ENCODE measurements around the gene SLAIN2.
"Not testable (repeated sequence)": the region's sequence is repeated elsewhere in the genome, so short reads cannot be mapped to it uniquely, and the experiment has no call there.

SLAIN2 gene

DNA sequence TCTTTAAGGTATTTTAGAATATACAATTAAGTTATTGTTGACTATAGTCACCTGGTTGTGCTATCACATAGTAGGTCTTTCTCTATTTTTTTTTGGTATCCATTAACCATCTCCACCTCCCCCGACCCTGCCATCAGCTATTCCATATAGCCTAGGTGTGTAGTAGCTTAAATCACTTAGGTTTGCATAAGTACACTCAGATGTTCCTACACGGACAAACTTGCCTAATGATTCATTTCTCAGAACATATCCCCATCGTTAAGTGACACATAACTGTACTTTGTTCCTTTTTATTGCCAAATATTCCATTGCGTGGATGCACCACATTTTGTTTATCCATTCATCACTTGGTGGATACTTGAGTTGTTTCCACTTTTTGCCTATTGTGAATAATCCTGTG lies 67.9 kb downstream of the SLAIN2 start:
- H3K27me3 ChIP-seq (ENCODE audit: control insufficient read depth, insufficient read depth, low read length): no peaks in the 10 kb centered on the region

DNA sequence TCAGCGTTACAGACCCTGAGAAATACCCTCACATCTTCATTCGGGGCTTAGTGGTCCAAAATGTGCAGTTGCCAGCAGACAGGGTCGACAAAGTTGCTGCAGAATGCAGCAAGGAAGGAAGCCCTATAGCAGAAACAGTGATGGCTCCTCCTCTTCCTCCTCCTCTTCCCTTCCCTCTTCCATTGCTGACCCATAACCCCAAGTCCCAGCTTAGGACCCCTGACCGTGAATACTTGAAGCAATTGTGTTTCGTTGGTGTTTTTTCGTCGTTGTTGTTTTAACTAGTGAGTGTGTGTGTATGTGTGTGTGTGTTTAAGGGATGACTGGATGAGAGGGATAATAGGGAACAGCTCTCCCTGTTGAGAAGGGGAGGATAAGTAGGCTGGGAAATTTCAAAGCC lies 69.5 kb downstream of the SLAIN2 start:
- H3K9me3 ChIP-seq (replicated peaks; ENCODE audit: low read length): no peaks in the 10 kb centered on the region
- H3K4me1 ChIP-seq (ENCODE audit: control insufficient read depth, insufficient read depth, low read length): no peaks in the 10 kb centered on the region
- no peaks in the 10 kb centered on the region for H3K27me3 ChIP-seq (ENCODE audit: control insufficient read depth, insufficient read depth, low read length)
- H3K4me2 ChIP-seq (ENCODE audit: low read length): no peak overlapping the region
- no peak overlapping the region for H3K4me3 ChIP-seq (ENCODE audit: low read length)
- peaks cover 3% of the 10 kb centered on the region for H3K36me3 ChIP-seq (ENCODE audit: insufficient read depth, low read length)
- H3K9ac ChIP-seq (ENCODE audit: low read depth, low read length): no peak overlapping the region

More for the DNA sequence above, 67.9 kb downstream of the SLAIN2 start:
- Histone ChIP-seq H3K9ac (ENCODE audit: low read depth, low read length) (no peak overlapping the region), H3K4me3 (ENCODE audit: low read length) (no peak overlapping the region), H3K4me2 (ENCODE audit: low read length) (no peak overlapping the region), H3K4me1 (ENCODE audit: control insufficient read depth, insufficient read depth, low read length) (no peaks in the 10 kb centered on the region), H3K9me3 (replicated peaks; ENCODE audit: low read length) (no peaks in the 10 kb centered on the region), H3K36me3 (ENCODE audit: insufficient read depth, low read length) (peaks cover 3% of the 10 kb centered on the region)

DNA sequence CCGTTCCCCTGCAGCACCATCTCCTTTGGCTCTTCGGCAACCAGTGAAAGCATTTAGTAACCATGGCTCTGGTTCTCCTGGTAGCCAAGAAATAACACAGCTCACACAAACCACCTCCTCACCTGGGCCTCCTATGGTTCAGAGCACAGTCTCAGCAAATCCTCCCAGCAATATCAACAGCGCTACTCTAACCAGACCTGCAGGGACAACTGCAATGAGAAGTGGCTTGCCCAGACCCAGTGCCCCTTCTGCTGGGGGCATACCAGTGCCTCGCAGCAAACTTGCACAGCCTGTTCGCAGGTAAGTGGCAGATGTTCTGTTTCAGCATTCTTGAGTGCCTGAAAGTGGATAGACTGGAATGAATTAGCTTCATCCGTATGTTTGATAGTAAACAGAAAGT lies 78.8 kb downstream of the SLAIN2 start:
- Histone ChIP-seq H3K4me2 (ENCODE audit: low read length) (no peak overlapping the region), H3K36me3 (ENCODE audit: insufficient read depth, low read length) (peaks cover 27% of the 10 kb centered on the region), H3K9me3 (replicated peaks; ENCODE audit: low read length) (no peaks in the 10 kb centered on the region), H3K9ac (ENCODE audit: low read depth, low read length) (no peak overlapping the region), H3K4me3 (ENCODE audit: low read length) (no peak overlapping the region), H3K27me3 (ENCODE audit: control insufficient read depth, insufficient read depth, low read length) (no peaks in the 10 kb centered on the region), H3K4me1 (ENCODE audit: control insufficient read depth, insufficient read depth, low read length) (no peaks in the 10 kb centered on the region)

DNA sequence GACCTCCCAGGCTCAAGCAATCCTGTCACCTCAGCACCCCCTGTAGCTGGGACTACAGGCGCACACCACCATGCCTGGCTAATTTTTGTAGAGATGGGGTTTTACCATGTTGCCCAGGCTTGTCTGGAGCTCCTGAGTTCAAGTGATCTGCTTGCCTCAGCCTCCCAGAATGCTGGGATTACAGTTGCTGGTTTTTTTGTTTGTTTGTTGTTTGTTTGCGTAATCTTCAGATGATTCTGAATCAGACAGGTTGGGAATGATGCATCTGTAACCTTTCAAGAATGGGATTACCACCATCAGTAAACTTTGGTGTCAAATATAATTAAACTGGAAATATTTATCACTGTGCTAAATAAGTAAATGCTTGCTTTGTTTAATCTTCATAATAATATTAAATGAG lies 79.8 kb downstream of the SLAIN2 start:
- no peak overlapping the region for H3K9ac ChIP-seq (ENCODE audit: low read depth, low read length)
- no peak overlapping the region for H3K4me2 ChIP-seq (ENCODE audit: low read length)
- H3K9me3 ChIP-seq (replicated peaks; ENCODE audit: low read length): no peaks in the 10 kb centered on the region
- no peaks in the 10 kb centered on the region for H3K4me1 ChIP-seq (ENCODE audit: control insufficient read depth, insufficient read depth, low read length)
- peaks cover 27% of the 10 kb centered on the region for H3K36me3 ChIP-seq (ENCODE audit: insufficient read depth, low read length)
- no peaks in the 10 kb centered on the region for H3K27me3 ChIP-seq (ENCODE audit: control insufficient read depth, insufficient read depth, low read length)
- no peak overlapping the region for H3K4me3 ChIP-seq (ENCODE audit: low read length)

DNA sequence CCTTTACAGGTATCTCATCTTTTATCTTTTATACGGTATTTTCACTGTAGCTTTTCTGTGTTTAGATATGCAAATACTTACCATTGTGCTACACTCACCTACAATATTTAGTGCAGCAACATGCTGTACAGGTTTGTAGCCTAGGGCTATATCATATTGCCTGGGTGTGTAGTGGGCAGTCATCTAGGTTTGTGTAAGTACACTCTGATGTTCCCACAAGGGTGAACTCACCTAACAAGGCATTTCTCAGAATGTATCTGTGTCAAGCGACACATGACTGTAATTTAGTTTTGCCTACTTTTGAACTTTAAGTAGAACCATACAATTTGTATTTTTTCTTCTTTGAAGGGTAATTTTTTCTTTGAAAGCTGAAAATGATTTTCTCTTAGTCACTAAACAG lies 87.6 kb downstream of the SLAIN2 start:
- Histone ChIP-seq H3K27me3 (ENCODE audit: control insufficient read depth, insufficient read depth, low read length) (no peaks in the 10 kb centered on the region), H3K4me2 (ENCODE audit: low read length) (no peak overlapping the region)

DNA sequence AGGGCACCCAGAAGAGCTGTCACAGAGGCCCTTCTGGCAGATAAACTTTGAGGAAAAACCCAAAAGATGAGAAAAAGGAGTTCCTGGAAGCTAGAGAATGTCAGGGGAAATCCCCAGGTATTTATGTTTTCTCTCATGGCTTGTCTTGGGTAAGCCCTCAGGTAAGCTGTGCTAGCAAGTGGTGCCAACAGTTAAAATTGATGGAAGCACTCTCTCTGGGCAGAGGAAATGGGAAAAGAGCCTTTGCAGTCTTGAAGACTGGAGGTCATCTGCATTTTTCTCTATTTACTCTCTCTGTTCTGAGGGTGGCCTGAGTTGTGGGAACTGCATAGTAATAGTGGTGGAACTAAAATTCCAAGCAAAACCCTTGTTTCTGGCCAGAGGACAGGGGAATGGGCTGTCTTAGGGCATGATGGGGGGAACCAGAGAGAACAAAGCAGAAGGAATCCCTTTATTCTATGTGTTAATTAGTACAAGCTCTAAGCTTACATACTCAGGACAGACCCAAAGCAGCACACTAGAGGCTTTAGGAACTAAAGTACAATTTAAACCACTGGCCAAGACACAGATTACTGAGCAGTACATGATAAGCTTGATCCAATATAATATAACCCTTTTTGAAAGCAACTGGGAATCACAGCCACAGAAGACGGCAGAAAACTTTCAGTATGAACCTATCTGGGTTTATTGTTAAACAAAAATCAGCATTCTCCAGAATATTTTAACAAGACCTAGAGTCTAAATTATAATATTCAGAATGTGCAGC lies 88.6 kb downstream of the SLAIN2 start:
- H3K4me3 ChIP-seq (ENCODE audit: low read length): no peak overlapping the region
- no peak overlapping the region for H3K9ac ChIP-seq (ENCODE audit: low read depth, low read length)
- H3K36me3 ChIP-seq (ENCODE audit: insufficient read depth, low read length): peaks cover 7% of the 10 kb centered on the region
- no peaks in the 10 kb centered on the region for H3K27me3 ChIP-seq (ENCODE audit: control insufficient read depth, insufficient read depth, low read length)
- no peak overlapping the region for H3K4me2 ChIP-seq (ENCODE audit: low read length)
- no peaks in the 10 kb centered on the region for H3K9me3 ChIP-seq (replicated peaks; ENCODE audit: low read length)
- no peaks in the 10 kb centered on the region for H3K4me1 ChIP-seq (ENCODE audit: control insufficient read depth, insufficient read depth, low read length)

More for the DNA sequence above, 87.6 kb downstream of the SLAIN2 start:
- Histone ChIP-seq H3K36me3 (ENCODE audit: insufficient read depth, low read length) (peaks cover 7% of the 10 kb centered on the region), H3K9ac (ENCODE audit: low read depth, low read length) (no peak overlapping the region), H3K4me3 (ENCODE audit: low read length) (no peak overlapping the region), H3K9me3 (replicated peaks; ENCODE audit: low read length) (no peaks in the 10 kb centered on the region), H3K4me1 (ENCODE audit: control insufficient read depth, insufficient read depth, low read length) (no peaks in the 10 kb centered on the region)

DNA sequence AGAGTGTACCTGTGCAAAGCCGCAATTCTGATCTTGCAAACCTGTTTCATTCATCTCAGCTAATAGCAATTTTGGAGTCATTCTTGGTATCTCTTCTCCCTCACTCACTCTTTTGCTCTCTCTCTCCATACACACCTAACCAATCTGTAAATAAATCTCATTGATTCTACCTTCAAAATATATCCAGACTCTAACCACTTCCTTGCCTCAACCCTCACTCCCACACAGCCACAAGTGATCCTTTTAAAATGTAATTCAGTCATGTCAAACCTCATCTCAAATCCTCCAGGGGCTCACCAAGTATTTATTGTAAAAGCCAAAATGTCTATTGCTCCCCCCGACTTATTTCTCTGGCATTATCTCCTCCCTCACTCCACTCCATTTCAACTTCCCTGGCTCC lies 90.1 kb downstream of the SLAIN2 start:
- H3K4me2 ChIP-seq (ENCODE audit: low read length): no peak overlapping the region

DNA sequence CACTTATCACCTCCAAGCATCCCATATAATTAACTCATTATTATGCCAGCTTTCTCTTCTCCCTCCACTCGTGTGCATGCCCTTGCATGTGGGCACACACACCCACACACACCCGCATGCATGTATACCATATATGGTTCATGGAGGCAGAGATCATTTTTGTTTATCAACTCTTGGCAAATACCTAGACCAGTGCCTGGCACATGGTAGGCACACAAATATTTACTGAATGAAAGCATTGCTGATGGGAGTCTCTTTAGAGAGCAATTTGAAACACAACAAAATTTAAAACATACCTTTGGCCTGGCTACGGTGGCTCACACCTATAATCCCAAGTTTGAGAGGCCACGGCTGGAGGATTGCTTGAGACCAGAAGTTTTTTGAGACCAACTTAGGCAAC lies 90.7 kb downstream of the SLAIN2 start:
- Histone ChIP-seq H3K9ac (ENCODE audit: low read depth, low read length) (no peak overlapping the region), H3K9me3 (replicated peaks; ENCODE audit: low read length) (no peaks in the 10 kb centered on the region), H3K27me3 (ENCODE audit: control insufficient read depth, insufficient read depth, low read length) (no peaks in the 10 kb centered on the region), H3K36me3 (ENCODE audit: insufficient read depth, low read length) (peaks cover 7% of the 10 kb centered on the region), H3K4me2 (ENCODE audit: low read length) (no peak overlapping the region), H3K4me1 (ENCODE audit: control insufficient read depth, insufficient read depth, low read length) (no peaks in the 10 kb centered on the region), H3K4me3 (ENCODE audit: low read length) (no peak overlapping the region)

More for the DNA sequence above, 90.1 kb downstream of the SLAIN2 start:
- H3K9ac ChIP-seq (ENCODE audit: low read depth, low read length): no peak overlapping the region
- H3K4me1 ChIP-seq (ENCODE audit: control insufficient read depth, insufficient read depth, low read length): no peaks in the 10 kb centered on the region
- H3K9me3 ChIP-seq (replicated peaks; ENCODE audit: low read length): no peaks in the 10 kb centered on the region
- peaks cover 7% of the 10 kb centered on the region for H3K36me3 ChIP-seq (ENCODE audit: insufficient read depth, low read length)
- H3K27me3 ChIP-seq (ENCODE audit: control insufficient read depth, insufficient read depth, low read length): no peaks in the 10 kb centered on the region
- H3K4me3 ChIP-seq (ENCODE audit: low read length): no peak overlapping the region

DNA sequence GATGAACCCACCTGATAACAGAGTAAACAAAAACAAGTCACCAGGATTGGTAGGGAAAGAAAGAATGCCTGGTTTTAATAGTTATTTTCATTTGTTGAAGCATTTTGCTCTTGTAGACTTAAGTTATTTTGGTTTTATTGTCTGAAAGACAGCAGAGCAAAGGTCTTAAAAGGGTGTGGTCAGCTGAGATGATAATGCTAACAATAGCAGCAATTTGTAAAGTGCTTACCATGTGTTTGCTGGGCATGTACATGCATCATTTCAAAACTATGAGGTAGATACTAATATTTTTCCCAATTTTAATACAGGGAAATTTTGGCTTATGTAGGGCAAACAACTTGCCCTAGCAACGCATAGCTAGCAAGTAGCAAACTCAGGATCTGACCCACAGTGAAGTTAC lies 95.0 kb downstream of the SLAIN2 start:
- Histone ChIP-seq H3K4me1 (ENCODE audit: control insufficient read depth, insufficient read depth, low read length) (no peaks in the 10 kb centered on the region), H3K27me3 (ENCODE audit: control insufficient read depth, insufficient read depth, low read length) (peaks cover 5% of the 10 kb centered on the region), H3K9me3 (replicated peaks; ENCODE audit: low read length) (no peaks in the 10 kb centered on the region), H3K9ac (ENCODE audit: low read depth, low read length) (no peak overlapping the region), H3K4me2 (ENCODE audit: low read length) (no peak overlapping the region), H3K4me3 (ENCODE audit: low read length) (no peak overlapping the region), H3K36me3 (ENCODE audit: insufficient read depth, low read length) (no peaks in the 10 kb centered on the region)

DNA sequence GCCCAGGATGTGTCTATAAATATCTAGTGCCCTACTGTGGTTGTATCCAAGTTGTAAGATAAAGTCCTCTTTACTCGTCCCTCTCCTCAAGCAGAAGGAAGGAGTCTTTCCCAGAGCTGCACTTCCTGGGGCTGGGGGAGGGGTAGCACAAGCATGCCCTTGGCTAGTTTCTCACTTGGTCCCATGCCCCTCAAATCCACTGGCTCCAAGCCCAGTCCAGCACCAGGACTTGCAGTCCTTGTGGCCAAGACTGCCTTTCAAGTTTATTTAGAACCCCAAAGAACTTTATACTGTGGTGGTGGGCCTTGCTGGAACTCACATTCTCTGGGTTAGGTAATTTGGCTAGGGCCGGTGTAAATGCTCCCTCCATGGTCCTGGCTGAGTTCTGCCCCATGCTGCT lies 98.7 kb downstream of the SLAIN2 start:
- H3K4me3 ChIP-seq (ENCODE audit: low read length): no peak overlapping the region
- H3K9me3 ChIP-seq (replicated peaks; ENCODE audit: low read length): no peaks in the 10 kb centered on the region
- no peaks in the 10 kb centered on the region for H3K4me1 ChIP-seq (ENCODE audit: control insufficient read depth, insufficient read depth, low read length)
- no peak overlapping the region for H3K9ac ChIP-seq (ENCODE audit: low read depth, low read length)
- no peaks in the 10 kb centered on the region for H3K36me3 ChIP-seq (ENCODE audit: insufficient read depth, low read length)
- H3K4me2 ChIP-seq (ENCODE audit: low read length): no peak overlapping the region
- H3K27me3 ChIP-seq (ENCODE audit: control insufficient read depth, insufficient read depth, low read length): peaks cover 5% of the 10 kb centered on the region

DNA sequence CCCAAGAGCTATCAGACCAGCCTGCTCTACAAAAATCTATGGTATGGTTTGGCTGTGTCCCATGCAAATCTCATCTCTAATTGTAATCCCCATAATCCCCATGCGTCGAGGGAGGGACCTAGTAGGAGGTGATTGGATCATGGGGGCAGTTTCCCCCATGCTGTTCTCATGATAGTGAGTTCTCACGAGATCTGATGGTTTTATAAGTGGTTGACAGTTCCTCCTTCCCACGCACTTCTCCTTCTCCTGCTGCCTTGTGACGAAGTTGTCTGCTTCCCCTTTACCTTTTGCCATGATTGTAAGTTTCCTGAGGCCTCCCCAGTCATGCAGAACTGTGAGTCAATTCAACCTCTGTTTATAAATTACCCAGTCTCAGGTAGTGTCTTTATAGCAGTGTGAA lies 99.6 kb downstream of the SLAIN2 start:
- not testable (repeated sequence) for H3K4me3 ChIP-seq (ENCODE audit: low read length); H3K4me1 ChIP-seq (ENCODE audit: control insufficient read depth, insufficient read depth, low read length); H3K27me3 ChIP-seq (ENCODE audit: control insufficient read depth, insufficient read depth, low read length); H3K36me3 ChIP-seq (ENCODE audit: insufficient read depth, low read length); H3K4me2 ChIP-seq (ENCODE audit: low read length); H3K9me3 ChIP-seq (replicated peaks; ENCODE audit: low read length); H3K9ac ChIP-seq (ENCODE audit: low read depth, low read length)

DNA sequence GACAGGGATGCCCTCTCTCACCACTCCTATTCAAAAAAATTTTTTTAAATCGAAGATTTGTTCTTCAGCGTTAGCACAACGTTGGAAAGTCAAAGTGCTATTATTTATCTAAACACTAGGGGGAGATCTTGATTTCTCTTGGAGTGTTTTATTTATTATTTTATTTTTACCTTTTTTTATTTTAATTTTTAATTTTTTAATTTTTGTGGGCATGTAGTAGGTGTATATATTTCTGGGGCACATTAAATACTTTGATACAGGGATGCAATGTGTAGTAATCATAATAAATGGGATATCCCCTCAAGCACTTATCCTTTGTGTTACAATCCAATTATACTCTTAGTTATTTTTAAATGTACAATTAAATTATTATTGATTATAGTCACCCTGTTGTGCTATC lies 104.4 kb downstream of the SLAIN2 start:
- no peak overlapping the region for H3K4me3 ChIP-seq (ENCODE audit: low read length)
- no peaks in the 10 kb centered on the region for H3K27me3 ChIP-seq (ENCODE audit: control insufficient read depth, insufficient read depth, low read length)
- H3K36me3 ChIP-seq (ENCODE audit: insufficient read depth, low read length): no peaks in the 10 kb centered on the region
- peaks cover 1% of the 10 kb centered on the region for H3K4me1 ChIP-seq (ENCODE audit: control insufficient read depth, insufficient read depth, low read length)
- H3K9me3 ChIP-seq (replicated peaks; ENCODE audit: low read length): no peaks in the 10 kb centered on the region
- no peak overlapping the region for H3K4me2 ChIP-seq (ENCODE audit: low read length)
- no peak overlapping the region for H3K9ac ChIP-seq (ENCODE audit: low read depth, low read length)

Measured in skeletal muscle satellite cell (primary cell).